Stimulated activated CD4-positive, alpha-beta T cell treated with anti-CD3 and anti-CD28 coated beads, Interleukin-1b, Interleukin-23, amount 100 ng/mL, for 24 hours (primary cell): Measurements from ENCODE around the gene TBC1D19.

Experiments
- DNase-seq, 4 experiments: peaks; one replicate each; pipeline ENCODE4 v3.0.0-alpha.2; 2020; ENCODE audit warnings: low read depth in 4 of 4, low spot score in 1 of 4

TBC1D19 gene

DNA sequence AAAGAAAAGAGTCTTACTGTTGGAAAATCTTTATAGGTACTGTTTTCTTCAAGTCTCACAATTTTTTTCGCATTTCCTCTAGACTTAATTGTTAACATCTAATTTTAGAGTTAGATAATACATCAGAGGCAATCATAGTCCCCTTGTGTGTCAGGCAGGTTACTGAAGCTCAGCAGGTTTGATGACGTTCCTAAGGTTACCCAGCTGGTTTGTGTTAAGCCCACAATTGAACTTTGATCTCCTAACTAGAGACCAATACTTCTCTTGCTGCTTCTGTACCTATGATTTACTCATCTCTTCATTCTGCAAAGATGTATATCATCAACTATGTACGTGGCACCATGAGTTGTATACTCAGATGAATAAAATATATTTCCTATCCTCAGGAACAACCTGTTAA is 145.1 kb downstream of the TBC1D19 start:
- no peak for DNase-seq

DNA sequence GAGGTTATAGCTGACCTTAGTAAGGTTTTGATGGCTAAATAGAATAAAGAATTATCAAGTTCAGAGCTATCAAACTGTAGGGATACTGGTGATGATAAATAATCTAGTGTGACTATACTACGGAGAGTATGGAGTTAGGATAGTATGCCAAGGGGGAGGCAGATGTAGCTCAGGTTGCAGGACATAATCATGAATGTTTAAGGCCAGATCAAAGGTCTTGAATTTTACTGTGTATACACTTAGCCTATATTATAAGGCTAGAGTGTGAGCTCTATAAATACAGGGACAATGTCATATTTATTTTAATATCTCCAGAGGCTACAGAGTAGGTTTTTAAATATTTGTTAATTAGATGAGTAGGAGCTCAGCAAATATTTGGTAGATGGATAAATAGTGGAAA is 145.7 kb downstream of the TBC1D19 start:
- no peak for DNase-seq

DNA sequence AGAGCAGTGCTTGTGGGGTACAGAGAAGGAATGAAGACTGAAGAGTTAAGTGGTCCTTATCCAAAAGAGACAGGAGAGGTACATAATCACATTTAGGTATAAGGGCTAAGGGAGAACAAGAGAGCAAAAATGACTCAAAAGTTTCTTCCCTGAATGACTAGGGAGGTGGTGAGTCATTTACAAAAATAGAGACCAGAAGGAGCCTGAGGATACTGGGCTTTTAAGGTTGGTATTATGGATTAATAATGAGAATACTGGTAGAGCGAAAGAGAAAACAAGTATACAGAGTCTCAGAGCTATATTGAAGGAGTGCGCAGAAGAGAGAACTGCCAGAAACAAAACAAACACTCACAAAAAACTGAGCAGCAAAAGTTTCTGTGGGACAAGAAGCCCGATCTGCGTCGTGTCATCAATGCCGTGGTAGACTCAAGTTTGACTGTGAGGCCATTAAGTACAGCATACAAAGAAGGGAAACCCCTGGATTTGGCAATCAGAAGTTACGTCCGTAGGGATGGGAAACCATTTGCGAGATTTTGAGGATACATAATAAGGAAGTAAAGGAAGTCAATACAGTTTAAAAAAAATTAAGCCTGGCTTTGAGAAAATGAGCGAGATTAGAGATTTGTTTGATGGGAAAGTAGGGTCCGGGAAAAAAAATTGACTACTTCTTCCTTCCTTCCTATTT is 147.6 kb downstream of the TBC1D19 start:
- DNase-seq: no peak

DNA sequence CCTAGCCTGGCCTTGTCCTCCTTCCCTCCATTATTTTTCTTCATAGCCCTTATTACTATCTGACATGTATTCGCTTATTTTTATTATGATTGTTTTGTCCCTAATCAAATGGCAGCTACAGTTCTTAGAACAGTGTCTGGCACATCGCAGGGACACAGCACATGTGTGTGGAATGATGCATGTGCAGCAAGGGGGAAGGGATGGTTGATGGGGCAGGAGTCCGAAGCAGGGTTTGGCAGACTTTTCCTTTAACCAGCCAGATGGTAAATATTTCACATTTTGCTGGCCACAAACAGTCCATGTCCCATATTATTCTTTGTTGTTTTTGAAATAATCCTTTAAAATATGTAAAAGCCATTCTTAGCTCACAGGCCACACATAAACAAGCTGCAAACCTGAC is 148.5 kb downstream of the TBC1D19 start:
- no peak for DNase-seq

DNA sequence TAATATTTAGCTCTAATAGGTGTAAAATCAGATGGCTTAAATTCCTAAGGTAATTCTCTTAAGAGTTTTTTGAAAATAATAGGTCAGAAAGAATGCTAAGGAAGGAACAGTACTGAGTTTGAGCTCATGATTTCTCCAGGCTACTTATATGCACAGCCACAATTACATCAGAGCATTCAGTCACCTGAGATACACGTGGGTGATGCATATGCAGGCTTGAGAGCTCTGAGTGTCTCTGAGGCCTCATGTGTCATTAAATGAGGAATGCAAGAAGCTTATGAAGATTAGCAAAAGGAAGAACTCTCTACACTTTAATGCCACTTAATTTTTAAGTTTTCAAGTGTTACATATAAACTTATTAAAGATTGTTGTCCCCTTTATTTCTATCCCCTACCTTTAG is 152.7 kb downstream of the TBC1D19 start:
- DNase-seq: no peak

DNA sequence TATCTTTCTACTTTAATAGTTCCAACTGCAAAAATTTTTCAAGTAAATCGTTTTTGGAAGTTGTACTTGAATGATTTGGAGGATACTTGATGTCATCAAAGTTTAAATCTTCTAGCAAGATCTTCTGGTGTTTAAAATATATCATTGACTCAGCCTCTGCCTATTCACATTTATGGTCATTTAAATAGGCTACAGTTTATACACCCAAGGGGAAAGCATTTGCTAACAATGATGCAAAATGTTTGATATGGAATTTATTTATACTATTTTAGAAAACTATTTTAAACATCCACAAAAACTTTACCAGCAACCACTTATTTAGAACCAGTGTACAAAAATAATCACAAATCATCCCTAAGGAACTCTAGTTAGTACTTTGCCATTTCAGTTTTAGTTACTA is 153.5 kb downstream of the TBC1D19 start:
- DNase-seq: no peak

DNA sequence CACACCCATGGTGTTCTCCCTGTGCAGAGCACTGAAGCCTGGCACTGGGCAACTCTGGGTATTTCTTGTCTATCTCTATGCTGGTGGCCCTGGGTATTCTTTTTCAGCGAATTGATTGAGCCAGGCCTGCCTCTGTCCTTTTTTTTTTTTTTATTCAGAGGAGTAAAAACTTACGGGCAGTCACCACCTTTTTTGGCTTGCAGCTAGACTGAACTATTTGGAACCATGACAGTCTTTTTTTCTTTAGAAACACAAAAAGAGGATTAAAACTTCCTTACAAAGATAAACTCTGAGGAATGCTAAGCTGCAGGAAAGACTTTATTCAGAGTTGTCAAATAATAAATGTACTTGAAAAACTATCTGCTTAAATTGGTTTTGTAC is 157.6 kb downstream of the TBC1D19 start:
- no peak for DNase-seq

DNA sequence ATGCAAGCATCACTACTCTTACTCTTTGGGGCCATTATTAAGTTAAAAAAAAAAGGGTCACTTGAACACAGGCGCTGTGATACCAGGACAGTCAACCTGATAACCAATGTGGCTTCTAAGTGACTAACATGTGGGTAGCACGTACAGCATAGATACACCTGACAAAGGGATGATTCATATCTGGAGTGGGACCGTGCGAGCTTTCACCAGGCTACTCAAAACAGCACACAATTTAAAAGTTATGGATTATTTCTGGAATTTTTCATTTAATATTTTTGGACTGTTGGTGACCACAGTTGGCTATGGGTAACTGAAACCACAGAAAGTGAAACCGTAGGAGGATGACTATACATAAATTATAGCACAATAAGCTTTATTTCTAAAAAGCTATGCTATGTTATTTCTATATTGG is 162.9 kb downstream of the TBC1D19 start:
- DNase-seq: peak in 1 of 4 experiments; percentile 14

DNA sequence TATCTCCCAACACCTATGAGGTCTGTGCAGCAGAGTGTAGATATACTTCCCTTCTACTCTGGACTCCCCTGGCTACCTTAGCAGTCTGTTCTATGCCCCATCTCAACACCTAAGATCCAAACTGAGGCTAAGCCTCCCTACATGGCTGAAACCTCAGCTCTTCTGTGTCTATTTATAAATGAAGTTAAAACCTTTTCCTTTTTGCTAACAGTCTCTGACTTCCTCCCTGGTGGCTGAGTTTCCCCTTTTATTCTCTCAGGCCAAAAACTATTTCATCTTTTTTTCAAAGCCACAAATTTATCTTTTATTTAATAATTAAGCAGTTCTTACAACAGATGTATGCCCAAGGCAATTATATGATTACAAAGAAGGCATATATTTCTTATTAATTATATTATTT is 164.9 kb downstream of the TBC1D19 start:
- DNase-seq: no peak

DNA sequence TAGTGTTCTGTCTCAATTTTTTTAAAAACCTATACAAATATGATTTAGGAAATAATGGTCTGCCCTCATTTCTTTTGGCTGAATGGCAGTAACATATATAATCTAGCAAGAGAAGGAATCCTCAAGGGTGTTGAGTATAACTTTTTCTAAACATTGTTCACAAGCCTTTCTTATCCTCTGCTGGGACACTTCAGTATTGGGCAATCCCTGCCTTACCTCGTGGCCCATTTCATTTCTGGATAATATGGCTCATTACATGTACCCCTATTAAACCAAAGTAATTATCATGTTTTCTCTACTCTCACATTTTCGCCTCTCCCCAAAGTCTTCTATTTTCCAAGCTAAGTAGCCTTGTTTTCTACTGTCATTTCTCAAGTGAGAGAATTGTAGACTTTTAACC is 166.0 kb downstream of the TBC1D19 start:
- no peak for DNase-seq

DNA sequence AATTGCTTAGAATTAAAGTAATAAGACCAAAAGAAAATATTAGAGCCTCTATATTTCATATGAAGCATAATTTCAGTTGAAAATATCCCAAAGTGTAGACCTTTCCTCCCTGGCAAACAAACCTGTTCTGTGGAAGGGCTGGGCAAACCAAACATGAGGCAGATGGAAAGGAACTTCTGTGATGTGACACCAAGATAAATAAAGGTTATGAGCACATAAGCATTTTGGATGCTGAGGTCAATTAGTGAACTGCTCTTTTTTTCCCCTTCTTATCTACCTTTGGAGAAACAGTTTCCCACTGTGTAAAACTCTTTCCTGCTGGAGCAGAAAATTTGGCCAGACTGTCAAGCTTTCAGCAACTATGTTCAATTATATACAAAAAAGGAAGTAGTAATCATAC is 167.1 kb downstream of the TBC1D19 start:
- DNase-seq: no peak

DNA sequence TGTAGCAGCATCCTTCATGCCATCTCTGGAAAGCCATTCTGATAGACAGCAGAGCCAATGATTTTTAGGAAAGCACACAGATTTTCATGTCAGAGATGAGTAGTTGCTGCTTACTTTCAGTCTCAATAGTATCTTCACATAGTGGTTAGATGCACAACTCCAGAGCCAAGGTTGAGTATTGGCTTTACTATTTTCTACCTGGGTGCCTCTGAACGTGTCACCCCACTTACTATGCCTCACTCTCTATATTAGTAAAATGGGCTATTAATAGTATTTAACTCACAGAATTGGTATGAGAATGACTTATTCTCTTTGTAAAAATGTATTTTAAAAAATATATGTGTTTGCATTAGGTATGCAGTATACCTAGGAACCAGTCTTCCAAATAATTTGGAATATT is 168.0 kb downstream of the TBC1D19 start:
- DNase-seq: no peak

DNA sequence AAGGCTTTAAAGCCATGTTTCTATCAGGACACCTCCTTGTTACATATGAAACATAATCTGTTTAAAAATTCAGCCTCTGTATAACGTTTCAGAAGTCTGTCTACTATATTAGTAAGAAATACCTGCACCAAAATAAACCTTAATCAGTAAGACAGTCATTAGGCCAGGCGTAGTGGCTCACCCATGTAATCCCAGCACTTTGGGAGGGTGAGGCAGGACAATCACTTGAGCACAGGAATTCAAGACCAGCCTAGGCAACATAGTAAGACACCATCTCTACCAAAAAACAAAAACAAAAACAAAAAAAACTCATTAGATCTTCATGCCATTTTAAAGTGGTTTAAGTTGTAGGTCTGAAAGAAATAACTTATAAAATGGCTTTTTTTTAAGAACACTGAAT is 169.3 kb downstream of the TBC1D19 start:
- DNase-seq: no peak

DNA sequence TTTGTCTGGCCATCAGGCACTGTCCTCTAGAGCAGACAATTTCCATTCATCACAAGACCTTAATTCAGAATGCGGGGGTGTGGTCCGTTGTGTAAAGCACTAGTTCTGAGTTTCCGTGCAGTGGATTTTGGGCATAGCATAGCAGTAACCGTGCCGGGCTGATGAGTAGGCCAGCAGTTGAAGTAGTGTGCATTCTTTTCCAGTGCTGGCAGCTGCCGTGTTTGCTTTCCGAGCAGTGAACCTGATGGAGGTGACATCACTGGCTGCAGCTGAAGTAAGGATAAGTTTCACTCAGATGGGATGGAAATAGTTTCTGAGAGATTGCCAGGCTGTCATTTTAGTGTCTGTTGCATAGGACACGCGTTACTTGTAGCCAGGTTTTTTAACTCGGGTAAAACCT is 169.7 kb downstream of the TBC1D19 start:
- no peak for DNase-seq

DNA sequence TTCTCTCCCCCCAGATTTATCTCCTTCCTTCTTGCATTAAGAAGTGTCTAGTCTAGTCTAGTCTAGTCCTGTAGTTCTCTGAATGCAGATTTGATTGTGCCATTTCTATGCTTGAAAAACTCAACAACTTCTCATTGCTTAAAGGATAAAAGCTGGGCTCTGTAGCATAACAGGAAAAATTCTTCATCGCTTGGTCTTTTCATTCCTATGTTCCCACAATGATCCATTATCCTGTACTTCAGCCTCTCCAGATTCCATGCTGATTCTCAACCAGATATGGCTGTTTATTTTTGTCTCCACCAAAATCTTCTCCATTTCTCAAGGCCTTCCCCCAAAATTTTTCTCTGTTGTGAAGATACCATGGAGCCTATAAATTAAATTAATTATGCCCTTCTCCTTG is 173.9 kb downstream of the TBC1D19 start:
- no peak for DNase-seq

DNA sequence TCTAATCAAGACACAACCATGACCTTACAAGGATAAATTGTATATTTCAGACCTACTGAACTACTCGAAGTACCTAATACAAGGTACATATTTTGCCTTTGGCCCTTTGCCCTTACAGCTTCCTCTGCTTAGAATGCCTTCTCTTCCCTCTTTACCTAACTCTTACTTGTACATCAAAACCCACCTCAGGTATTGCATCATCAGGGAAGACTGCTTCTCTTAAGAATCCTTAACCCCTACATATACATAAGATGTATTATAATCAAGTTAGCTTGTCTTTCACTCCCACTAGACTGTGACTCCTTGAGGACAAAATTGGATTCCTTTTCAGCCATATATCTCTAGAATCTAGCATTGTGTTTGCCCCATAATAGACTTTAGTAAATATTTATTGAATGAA is 175.0 kb downstream of the TBC1D19 start:
- DNase-seq: no peak

DNA sequence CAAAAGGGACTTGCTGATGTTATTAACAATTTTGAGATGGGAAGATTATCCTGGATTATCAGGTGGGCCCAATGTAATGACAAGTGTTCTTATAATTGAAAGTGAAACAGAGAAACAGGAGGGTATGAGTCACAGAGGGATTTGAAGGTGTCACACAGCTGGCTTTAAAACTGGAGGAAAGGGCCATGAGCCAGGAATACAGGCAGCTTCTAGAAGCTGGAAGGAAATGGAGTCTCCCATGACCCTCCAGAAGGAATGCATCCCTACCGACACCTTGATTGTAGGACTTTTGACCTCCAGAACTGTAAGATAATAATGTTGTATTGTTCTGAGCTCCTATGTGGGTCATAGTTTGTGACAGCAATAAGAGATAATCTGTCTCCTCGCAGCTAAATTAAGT is 178.8 kb downstream of the TBC1D19 start:
- no peak for DNase-seq

DNA sequence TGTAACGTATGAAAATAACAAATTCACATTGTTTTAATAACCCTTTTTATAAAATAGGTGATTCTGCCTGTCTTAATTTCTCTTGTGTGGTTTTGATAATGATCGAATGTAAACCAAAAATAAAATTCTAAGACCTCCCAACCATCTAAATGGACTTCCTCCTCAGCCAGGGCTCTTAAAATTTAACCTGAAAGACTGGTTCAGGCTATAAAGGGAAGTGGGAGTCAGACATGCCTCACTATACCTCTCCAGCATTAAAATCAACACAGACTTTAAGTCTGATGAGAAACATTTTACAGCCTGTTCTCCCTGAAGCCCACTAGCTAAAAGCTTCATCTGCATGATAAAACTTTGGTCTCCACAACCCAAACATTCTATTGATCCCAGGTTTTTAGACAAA is 179.2 kb downstream of the TBC1D19 start:
- DNase-seq: no peak

DNA sequence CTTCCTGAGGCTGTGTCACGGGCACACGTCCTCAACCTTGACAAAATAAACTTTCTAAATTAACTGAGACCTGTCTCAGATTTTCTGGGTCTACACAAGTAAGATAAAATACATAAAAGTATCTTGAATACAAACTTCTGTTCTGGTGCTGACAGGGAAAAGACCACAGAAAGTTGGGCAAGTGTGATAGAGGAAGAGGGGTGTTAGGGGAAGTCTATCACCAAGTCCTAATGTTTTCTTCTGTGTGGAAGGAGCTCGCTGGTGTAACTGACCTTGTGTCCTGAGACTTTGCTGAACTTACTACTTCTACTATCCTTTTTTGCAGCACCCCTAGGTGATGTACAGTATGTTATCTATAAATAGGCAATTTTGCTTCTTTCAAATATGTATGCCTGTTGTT is 179.8 kb downstream of the TBC1D19 start:
- no peak for DNase-seq

DNA sequence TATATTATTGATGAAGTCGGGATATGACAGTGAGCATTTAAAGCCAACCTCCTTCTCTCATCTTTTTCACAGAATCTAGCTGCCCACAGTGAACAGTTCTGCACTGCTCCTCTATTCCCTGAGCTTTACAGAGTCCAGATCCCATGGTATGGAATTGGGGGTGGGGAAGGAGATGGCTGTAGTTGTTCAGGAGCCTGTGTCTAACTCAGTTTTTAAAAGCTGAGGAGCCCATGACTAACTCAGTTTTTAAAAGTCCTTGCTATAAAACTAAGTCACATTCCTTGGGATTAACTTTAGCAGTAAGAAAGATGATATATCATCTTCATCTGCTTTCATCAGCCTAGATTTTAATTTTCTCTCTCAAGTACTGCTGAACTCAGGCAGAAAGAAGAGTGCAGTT is 180.3 kb downstream of the TBC1D19 start:
- DNase-seq: no peak

DNA sequence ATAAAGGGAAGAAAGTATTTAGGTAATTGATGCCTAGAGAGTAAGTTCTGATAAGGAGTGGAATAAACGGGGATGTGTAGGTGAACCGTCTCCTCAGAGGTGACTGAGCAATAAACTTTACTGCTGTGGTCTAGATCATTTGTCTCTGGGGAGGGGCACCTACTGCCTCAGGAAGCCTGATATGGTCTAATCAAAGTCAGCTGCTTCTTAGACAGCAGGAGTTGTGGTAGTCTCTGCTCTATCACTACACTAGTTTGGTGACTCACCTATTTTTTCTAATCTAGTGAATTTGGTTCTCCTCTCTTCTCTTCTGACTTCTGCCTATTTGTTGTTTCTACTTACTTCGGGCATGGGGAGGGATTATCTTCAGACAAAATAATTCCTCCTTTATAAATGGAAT is 181.6 kb downstream of the TBC1D19 start:
- DNase-seq: no peak

DNA sequence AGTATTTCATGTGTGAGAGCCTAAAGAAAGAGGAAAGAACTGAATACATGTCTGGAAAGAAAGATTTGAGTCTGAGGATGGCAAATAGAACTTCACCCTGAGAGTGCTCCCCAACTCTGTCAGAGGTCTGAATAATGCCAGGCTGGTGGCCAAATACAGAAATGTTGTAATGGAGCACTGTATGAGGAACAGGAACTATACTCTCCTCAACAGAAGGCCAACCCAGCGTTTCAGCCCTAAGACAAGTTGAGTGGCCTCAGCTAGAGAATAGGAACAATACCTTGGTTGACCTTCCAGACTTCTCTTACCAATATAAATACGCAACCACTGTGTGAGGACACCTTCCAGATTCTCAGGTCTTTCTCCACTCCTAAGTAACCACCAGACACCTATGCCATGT is 182.3 kb downstream of the TBC1D19 start:
- no peak for DNase-seq

DNA sequence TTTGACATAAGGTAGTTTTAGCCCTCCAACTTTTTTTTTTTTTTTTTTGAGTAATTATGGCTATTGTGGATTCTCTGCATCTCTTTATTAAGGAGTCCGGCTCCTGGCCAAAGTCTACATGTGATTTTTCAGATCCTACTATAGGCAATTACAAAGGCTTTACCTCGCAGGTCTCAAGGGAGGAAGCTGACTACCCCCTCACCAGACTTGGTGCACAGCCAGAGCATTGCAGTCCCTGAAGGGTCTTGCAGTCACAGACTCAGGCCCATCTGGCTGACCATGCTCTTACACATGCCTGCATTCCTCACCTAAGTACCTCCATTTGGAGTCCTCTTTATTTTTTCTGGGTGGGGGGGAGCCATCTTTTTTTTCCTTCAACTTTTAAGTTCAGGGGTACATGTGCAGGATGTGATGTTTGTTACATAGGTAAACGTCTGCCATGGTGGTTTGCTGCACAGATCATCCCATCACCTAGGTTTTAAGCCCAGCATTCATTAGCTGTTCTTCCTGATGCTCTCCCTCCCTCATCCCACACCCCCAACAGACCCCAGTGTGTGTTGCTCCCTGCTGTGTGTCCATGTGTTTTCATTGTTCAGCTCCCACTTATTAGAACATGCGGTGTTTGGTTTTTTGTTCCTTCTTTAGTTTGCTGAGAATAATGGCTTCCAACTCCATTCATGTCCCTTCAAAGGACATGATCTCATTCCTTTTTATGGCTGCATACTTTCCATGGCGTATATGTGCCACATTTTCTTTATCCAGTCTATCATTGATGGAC is 188.4 kb downstream of the TBC1D19 start:
- DNase-seq: no peak
